CD4-positive, alpha-beta T cell (primary cell): Measurements from ENCODE around the gene TUBGCP6. TPM values are rescaled to one million over a fixed set of nuclear protein-coding genes. Genes with fewer than 3 reads are reported as not detected.

Experiments
- ATAC-seq: fragments of 200-7000 bp; cut with Tn5 transposase; one replicate; pipeline ENCODE4 v1.10.0; 2022; ENCODE audit warnings: mild to moderate bottlenecking; ENCODE audit not compliant: poor library complexity
- CTCF ChIA-PET: fragments of 350-600 bp; sonication (Branson Sonifier 250); formaldehyde crosslinking; loops from one replicate; lab custom pipeline; 2021; ENCODE audit warnings: antibody characterized with exemption, inconsistent platforms; lab: Charles Lee
- POLR2A ChIA-PET: fragments of 350-600 bp; sonication (Branson Sonifier 250); formaldehyde crosslinking; loops from one replicate; lab custom pipeline; 2021; ENCODE audit warnings: antibody characterized with exemption, inconsistent platforms; lab: Charles Lee
- DNase-seq, 14 experiments: peaks; one replicate each; pipeline ENCODE4 v3.0.0-alpha.2; 2013 to 2020; ENCODE audit warnings: mixed read lengths in 2 of 14
- H3K27ac ChIP-seq, 2 donors: one replicate each; pipeline versions ENCODE4 v1.5.1 to v1.7.0; 2013; ENCODE audit warnings: low read length in 2 of 2, low read depth in 1 of 2, mild to moderate bottlenecking in 1 of 2
- H3K27me3 ChIP-seq, 2 experiments: 1 replicate in 1 of 2; 2 replicates in 1 of 2; pipeline versions ENCODE4 v1.6.1 to v1.7.0; 2013; ENCODE audit warnings: low read length in 2 of 2, control low read depth in 1 of 2, mild to moderate bottlenecking in 1 of 2, moderate library complexity in 1 of 2; ENCODE audit not compliant: insufficient read depth in 2 of 2, control insufficient read depth in 1 of 2
- H3K36me3 ChIP-seq: one replicate; pipeline ENCODE4 v1.6.1; 2013; ENCODE audit warnings: low read length, control low read depth; ENCODE audit not compliant: insufficient read depth
- H3K4me1 ChIP-seq: one replicate; pipeline ENCODE4 v1.6.1; 2013; ENCODE audit warnings: low read length, control low read depth; ENCODE audit not compliant: insufficient read depth
- H3K4me3 ChIP-seq: one replicate; pipeline ENCODE4 v1.5.1; 2013; ENCODE audit warnings: mild to moderate bottlenecking, low read length, moderate library complexity
- H3K9me3 ChIP-seq, 2 experiments: 1 replicate in 1 of 2; 2 replicates in 1 of 2; pipeline versions ENCODE4 v1.6.1 to v1.7.0; 2013; ENCODE audit warnings: low read length in 2 of 2, mild to moderate bottlenecking in 2 of 2, control low read depth in 1 of 2, moderate library complexity in 1 of 2; ENCODE audit not compliant: control insufficient read depth in 1 of 2, insufficient read depth in 1 of 2
- H3K27ac Mint-ChIP-seq: one replicate; pipeline ENCODE4 v1.8.0; 2020; ENCODE audit warnings: mixed read lengths
- H3K27me3 Mint-ChIP-seq: one replicate; pipeline ENCODE4 v1.8.0; 2021; ENCODE audit warnings: mixed read lengths
- H3K36me3 Mint-ChIP-seq: one replicate; pipeline ENCODE4 v1.8.0; 2021; ENCODE audit warnings: low read depth, mixed read lengths
- H3K4me1 Mint-ChIP-seq: one replicate; pipeline ENCODE4 v1.8.0; 2021; ENCODE audit warnings: low read depth, mixed read lengths
- H3K4me3 Mint-ChIP-seq: one replicate; pipeline ENCODE4 v1.8.0; 2020; ENCODE audit warnings: mild to moderate bottlenecking, mixed read lengths
- H3K9me3 Mint-ChIP-seq: one replicate; pipeline ENCODE4 v1.8.0; 2020; ENCODE audit warnings: mixed read lengths
- intact Hi-C, 2 experiments: fragments of 100-400 bp; cut with DNase I in 1 of 2; cut with micrococcal nuclease in 1 of 2; formaldehyde crosslinking; loops; one replicate each; pipeline versions ENCODE4 v1.15.1 to v1.9.0; 2023 to 2025; cut with DNase I, micrococcal nuclease
- total RNA-seq, 174 experiments: library from RNA in 2 of 174; stranded (reverse) in 2 of 174; gene quantifications; one replicate each; pipeline ENCODE4 v1.2.3 and lab custom pipeline; 2021 to 2026
- TF ChIP-seq, protein P1 (sequence below): fragments of 200-600 bp; IDR thresholded peaks from one replicate; pipeline ENCODE4 v1.8.0; 2022; ENCODE audit warnings: antibody characterized with exemption, mild to moderate bottlenecking

Gene TUBGCP6
- total RNA-seq, 2 experiments from 2014 or later: 124 to 126 TPM

DNA sequence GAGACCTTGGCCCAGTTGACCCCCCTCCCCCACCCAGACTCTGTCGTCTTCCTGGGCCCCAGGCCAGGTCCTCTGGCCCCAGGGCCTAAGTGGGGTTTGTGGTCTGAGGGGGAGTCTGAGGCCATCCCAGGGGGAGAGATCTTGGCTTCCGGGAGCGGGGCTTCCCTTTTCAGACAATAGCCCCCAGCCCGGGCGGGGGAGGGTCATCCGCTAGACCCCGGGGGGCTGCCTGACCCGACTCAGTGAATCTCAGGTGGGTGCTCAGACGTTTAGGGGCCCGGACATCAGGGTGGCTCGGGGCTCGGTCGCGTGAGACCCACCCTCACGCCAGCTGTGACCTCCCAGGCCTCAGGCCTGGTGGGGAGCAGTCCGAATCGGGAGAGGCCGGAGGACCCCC, 24.7 kb upstream of the TUBGCP6 start:
- H3K27me3 Mint-ChIP-seq: peaks cover 6% of the 10 kb centered on the region
- POLR2A ChIA-PET: interaction anchor here (0.6 to 1.6 kb wide), 2 partner anchors 18 to 351 kb away, joined by 3 to 5 read pairs; partner anchors contain the start of gene HDAC10
- no peaks in the 10 kb centered on the region for H3K9me3 Mint-ChIP-seq
- TF ChIP-seq, protein P1, sequence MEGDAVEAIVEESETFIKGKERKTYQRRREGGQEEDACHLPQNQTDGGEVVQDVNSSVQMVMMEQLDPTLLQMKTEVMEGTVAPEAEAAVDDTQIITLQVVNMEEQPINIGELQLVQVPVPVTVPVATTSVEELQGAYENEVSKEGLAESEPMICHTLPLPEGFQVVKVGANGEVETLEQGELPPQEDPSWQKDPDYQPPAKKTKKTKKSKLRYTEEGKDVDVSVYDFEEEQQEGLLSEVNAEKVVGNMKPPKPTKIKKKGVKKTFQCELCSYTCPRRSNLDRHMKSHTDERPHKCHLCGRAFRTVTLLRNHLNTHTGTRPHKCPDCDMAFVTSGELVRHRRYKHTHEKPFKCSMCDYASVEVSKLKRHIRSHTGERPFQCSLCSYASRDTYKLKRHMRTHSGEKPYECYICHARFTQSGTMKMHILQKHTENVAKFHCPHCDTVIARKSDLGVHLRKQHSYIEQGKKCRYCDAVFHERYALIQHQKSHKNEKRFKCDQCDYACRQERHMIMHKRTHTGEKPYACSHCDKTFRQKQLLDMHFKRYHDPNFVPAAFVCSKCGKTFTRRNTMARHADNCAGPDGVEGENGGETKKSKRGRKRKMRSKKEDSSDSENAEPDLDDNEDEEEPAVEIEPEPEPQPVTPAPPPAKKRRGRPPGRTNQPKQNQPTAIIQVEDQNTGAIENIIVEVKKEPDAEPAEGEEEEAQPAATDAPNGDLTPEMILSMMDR: no peak
- CTCF ChIA-PET: no interaction called here
- H3K4me3 Mint-ChIP-seq: peak overlapping the region; percentile 75
- ATAC-seq (no peak), DNase-seq (no peak)
- no peak overlapping the region for H3K27ac Mint-ChIP-seq
- no peaks in the 10 kb centered on the region for H3K27me3 ChIP-seq
- intact Hi-C loops: no loop called here
- H3K9me3 ChIP-seq: peaks cover 0 to 10% of the 10 kb centered on the region in 2 experiments
- no peak overlapping the region for H3K27ac ChIP-seq
- no peaks in the 10 kb centered on the region for H3K36me3 Mint-ChIP-seq
- H3K4me1 ChIP-seq: peaks cover 46% of the 10 kb centered on the region
- H3K36me3 ChIP-seq: no peaks in the 10 kb centered on the region
- peaks cover 22% of the 10 kb centered on the region for H3K4me1 Mint-ChIP-seq
- H3K4me3 ChIP-seq: peak overlapping the region; percentile 52

DNA sequence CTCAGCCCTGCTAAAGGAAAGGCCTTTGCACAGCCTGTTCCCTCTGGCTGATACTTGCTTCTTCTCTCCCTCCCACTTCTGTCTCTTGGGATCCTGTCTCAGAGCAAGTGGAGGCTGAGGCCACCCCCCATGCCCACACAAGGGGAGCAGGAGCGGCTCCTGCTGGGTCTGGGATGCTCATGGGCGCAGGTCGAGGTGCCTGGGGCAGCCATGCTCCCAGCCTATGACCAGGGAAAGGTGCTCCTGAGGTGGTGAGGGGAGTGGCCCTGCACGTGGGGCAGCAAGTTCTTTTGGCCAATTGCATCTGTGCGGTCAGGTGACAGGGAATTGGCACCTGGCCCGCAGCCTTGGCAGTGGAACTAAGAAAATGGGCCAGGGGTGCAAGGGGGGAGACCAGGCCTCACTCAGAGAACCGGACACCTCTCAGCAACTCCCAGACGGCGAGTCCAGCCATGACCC, 23.9 kb upstream of the TUBGCP6 start:
- ChIA-PET POLR2A (interaction anchor here (1.6 kb wide), 1 partner anchor 18 kb away, joined by 5 read pairs; the partner anchor contains the start of gene HDAC10), CTCF (no interaction called here)
- H3K4me1 Mint-ChIP-seq: peaks cover 17% of the 10 kb centered on the region
- H3K27ac Mint-ChIP-seq: no peak overlapping the region
- ATAC-seq (no peak), DNase-seq (no peak)
- TF ChIP-seq, protein P1: no peak
- Histone ChIP-seq H3K4me3 (no peak overlapping the region), H3K9me3 (peaks cover 0 to 10% of the 10 kb centered on the region in 2 experiments), H3K4me1 (peaks cover 42% of the 10 kb centered on the region), H3K27ac (no peak overlapping the region), H3K36me3 (no peaks in the 10 kb centered on the region), H3K27me3 (peaks cover under 1% of the 10 kb centered on the region in 2 experiments)
- no peaks in the 10 kb centered on the region for H3K9me3 Mint-ChIP-seq
- H3K27me3 Mint-ChIP-seq: peaks cover 6% of the 10 kb centered on the region
- peak overlapping the region; percentile 75 for H3K4me3 Mint-ChIP-seq
- H3K36me3 Mint-ChIP-seq: no peaks in the 10 kb centered on the region
- intact Hi-C loops: no loop called here

DNA sequence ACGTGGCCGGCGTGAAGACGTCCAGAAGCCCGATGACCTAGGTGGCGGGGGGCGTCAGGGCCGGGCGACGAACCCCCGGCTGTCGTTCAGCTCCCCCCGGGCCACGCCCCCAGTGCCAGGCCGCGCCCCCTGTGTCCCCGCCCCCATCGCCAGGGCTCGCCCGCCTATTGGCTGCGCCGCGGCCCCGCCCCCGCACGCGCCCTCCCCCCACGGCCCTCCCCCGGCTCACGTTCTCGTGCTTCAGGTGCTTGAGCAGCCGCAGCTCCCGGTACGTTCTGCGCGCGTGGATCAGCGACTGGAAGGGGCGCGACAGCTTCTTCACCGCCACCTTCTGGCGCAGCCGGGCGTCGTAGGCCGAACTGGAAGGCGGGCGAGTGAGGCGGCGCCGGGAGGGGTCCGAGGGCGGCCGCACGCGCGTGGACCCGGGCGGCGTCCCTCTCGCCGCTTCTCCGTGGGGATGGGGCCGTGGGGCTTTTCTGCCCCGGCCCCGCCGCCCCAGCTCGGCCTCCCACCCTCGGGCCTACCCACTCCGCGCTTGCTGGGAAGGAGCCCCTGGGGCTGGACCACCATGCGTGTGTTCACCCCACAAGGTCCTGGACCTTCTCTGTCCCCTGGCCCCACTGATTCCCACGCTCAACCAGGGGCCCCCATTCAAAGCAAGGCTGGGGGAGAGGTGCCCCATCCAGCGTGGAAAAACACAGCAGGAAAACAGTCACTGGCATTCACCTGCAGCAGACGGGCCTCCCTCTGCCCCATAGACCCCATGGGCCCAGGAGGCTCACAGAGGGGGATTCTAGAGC, 23.0 kb upstream of the TUBGCP6 start:
- Mint-ChIP-seq H3K27ac (no peak overlapping the region), H3K36me3 (no peaks in the 10 kb centered on the region), H3K4me1 (peaks cover 16% of the 10 kb centered on the region), H3K9me3 (no peaks in the 10 kb centered on the region), H3K27me3 (peaks cover 8% of the 10 kb centered on the region), H3K4me3 (peak overlapping the region; percentile 75)
- peak; percentile 50 for ATAC-seq
- intact Hi-C loops: no loop called here
- POLR2A ChIA-PET: interaction anchor here (0.8 kb wide), 1 partner anchor 16 kb away, joined by 5 read pairs; the partner anchor contains the start of gene HDAC10
- H3K36me3 ChIP-seq: no peaks in the 10 kb centered on the region
- TF ChIP-seq, protein P1: no peak
- peak in 13 of 14 experiments; percentile 28 to 86 (median 53) for DNase-seq
- no peak overlapping the region for H3K27ac ChIP-seq
- CTCF ChIA-PET: interaction anchor here (0.7 to 0.9 kb wide), 2 partner anchors 26 to 77 kb away, joined by 3 read pairs; no protein-coding TSS in a partner anchor
- no peak overlapping the region for H3K4me3 ChIP-seq
- H3K9me3 ChIP-seq: peaks cover 0 to 14% of the 10 kb centered on the region in 2 experiments
- H3K4me1 ChIP-seq: peaks cover 46% of the 10 kb centered on the region
- H3K27me3 ChIP-seq: peaks cover 9 to 10% of the 10 kb centered on the region in 2 experiments
